ENCODE measurements around the gene SLBP. TPM values are rescaled to one million over a fixed set of nuclear protein-coding genes. Genes with fewer than 3 reads are reported as not detected.

Gene SLBP
- total and polyA plus RNA-seq, 2 of the 8 experiments (the other 6 are each of a cell fraction or from before 2014, with no cell fraction given) = 44.1 to 49.0 TPM

- H3K56ac ChIP-seq (replicated peaks; ENCODE audit: insufficient read length, low read depth, low read length) = no peak overlapping the region
- H2AFZ ChIP-seq (ENCODE audit: low read length) = no peak overlapping the region
- DNase-seq (ENCODE audit: low read depth in 1 of 2, low spot score in 2 of 2) = no peak
- H3K4me3 ChIP-seq (ENCODE audit: extremely low read depth in 1 of 4, insufficient read depth in 2 of 4, low read depth in 3 of 4, low read length in 4 of 4) = no peak overlapping the region
- H3K4ac ChIP-seq (replicated peaks; ENCODE audit: insufficient read length, low read depth, low read length) = no peak overlapping the region
- H3K79me2 ChIP-seq (ENCODE audit: control insufficient read depth in 1 of 2, insufficient read depth in 2 of 2, low read length in 2 of 2) = no peaks in the 10 kb centered on the region
- H2AK5ac ChIP-seq (ENCODE audit: low read depth, low read length) = no peak overlapping the region
- H4K8ac ChIP-seq (ENCODE audit: extremely low read depth, insufficient read depth, low read length) = peak overlapping the region; percentile 28
- H4K5ac ChIP-seq (ENCODE audit: insufficient read length, low read depth, low read length) = no peak overlapping the region
- no peak overlapping the region for H3K23ac ChIP-seq (ENCODE audit: insufficient read length)
- H2BK120ac ChIP-seq (replicated peaks; ENCODE audit: low read depth, low read length) = no peak overlapping the region
- peaks cover 5 to 8% of the 10 kb centered on the region in 2 experiments for H4K20me1 ChIP-seq (replicated peaks in 1 of 2; ENCODE audit: control insufficient read depth in 1 of 2, insufficient read depth in 2 of 2, low read length in 2 of 2)
- no peak overlapping the region for H3K14ac ChIP-seq (ENCODE audit: insufficient read length)
- TF ChIP-seq HDAC2 (IDR thresholded peaks at IDR 0.05; ENCODE audit: borderline replicate concordance in 1 of 2, low read depth in 2 of 2, low read length in 2 of 2) = no peak
- TF ChIP-seq RXRA (IDR thresholded peaks at IDR 0.05; ENCODE audit: insufficient read depth, low read depth, low read length) = no peak
- TF ChIP-seq NANOG (IDR thresholded peaks at IDR 0.05; ENCODE audit: insufficient read depth, low read depth, low read length, poor library complexity, severe bottlenecking) = no peak
- TF ChIP-seq CBX8 (IDR thresholded peaks at IDR 0.05; ENCODE audit: borderline replicate concordance, low read depth, low read length) = no peak
- no peak for TF ChIP-seq CREB1 (IDR thresholded peaks at IDR 0.05)
- TF ChIP-seq, protein P1, sequence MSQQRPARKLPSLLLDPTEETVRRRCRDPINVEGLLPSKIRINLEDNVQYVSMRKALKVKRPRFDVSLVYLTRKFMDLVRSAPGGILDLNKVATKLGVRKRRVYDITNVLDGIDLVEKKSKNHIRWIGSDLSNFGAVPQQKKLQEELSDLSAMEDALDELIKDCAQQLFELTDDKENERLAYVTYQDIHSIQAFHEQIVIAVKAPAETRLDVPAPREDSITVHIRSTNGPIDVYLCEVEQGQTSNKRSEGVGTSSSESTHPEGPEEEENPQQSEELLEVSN (IDR thresholded peaks at IDR 0.05) = no peak
- TF ChIP-seq ATF2 (IDR thresholded peaks at IDR 0.05; ENCODE audit: low read length) = no peak
- no peak for TF ChIP-seq POLR2A (IDR thresholded peaks at IDR 0.05; ENCODE audit: control extremely low read depth in 1 of 2, low read depth in 2 of 2, low read length in 2 of 2)
- no peak for FAIRE-seq
- no peak overlapping the region for H3K27ac ChIP-seq (ENCODE audit: low read depth, low read length)
- no peak overlapping the region for H2BK15ac ChIP-seq (ENCODE audit: low read length)
- no peak overlapping the region for H3K18ac ChIP-seq (ENCODE audit: extremely low read depth, low read length)
- ChIA-PET POLR2A (ENCODE audit: partially characterized antibody) (interaction anchor here (1.0 to 1.1 kb wide), 2 partner anchors 26 to 95 kb away, joined by 3 to 4 read pairs; partner anchors contain the start of gene SLBP), CTCF (ENCODE audit: partially characterized antibody) (interaction anchor here (1.0 to 52.9 kb wide), 7 partner anchors 9 to 161 kb away, joined by 3 to 2507 read pairs (median 8); partner anchors contain the start of gene FGFR3)
- H3K27me3 ChIP-seq (replicated peaks in 1 of 4; ENCODE audit: control insufficient read depth in 3 of 4, extremely low read depth in 1 of 4, insufficient read depth in 3 of 4, low read length in 3 of 4) = no peaks in the 10 kb centered on the region
- H3K9me3 ChIP-seq (ENCODE audit: insufficient read depth in 2 of 2, low read depth in 1 of 2, low read length in 1 of 2) = no peaks in the 10 kb centered on the region
- no peak overlapping the region for H3K9ac ChIP-seq (replicated peaks in 1 of 4; ENCODE audit: extremely low read depth in 1 of 4, low read depth in 3 of 4, low read length in 3 of 4)
- no peaks in the 10 kb centered on the region for H3K23me2 ChIP-seq (ENCODE audit: low read depth, low read length)
- H2BK12ac ChIP-seq (ENCODE audit: low read depth, low read length) = no peak overlapping the region
- no peak overlapping the region for H3K4me2 ChIP-seq (ENCODE audit: insufficient read depth in 1 of 2, low read depth in 2 of 2, low read length in 2 of 2)
- no peak overlapping the region for H4K91ac ChIP-seq (replicated peaks; ENCODE audit: insufficient read length, low read length)
- H3K4me1 ChIP-seq (replicated peaks in 1 of 4; ENCODE audit: control insufficient read depth in 3 of 4, insufficient read depth in 4 of 4, low read length in 3 of 4) = no peaks in the 10 kb centered on the region
- H2BK20ac ChIP-seq (ENCODE audit: low read length) = no peak overlapping the region
- H2BK5ac ChIP-seq (ENCODE audit: low read depth, low read length) = no peak overlapping the region
- peaks cover 44 to 84% (median 76%) of the 10 kb centered on the region in 4 experiments for H3K36me3 ChIP-seq (ENCODE audit: control insufficient read depth in 2 of 4, insufficient read depth in 4 of 4, low read length in 3 of 4)
- peaks cover 2% of the 10 kb centered on the region; the same call in 1 of the 2 replicates for H3K79me1 ChIP-seq (ENCODE audit: low read depth, low read length)
- WGBS, 2 experiments (ENCODE audit: extremely low coverage in 1 of 2, insufficient coverage in 1 of 2, insufficient read length in 1 of 2, insufficient replicate concordance in 2 of 2, low coverage in 1 of 2, low lambda C conversion rate in 2 of 2, missing lambda C conversion rate in 1 of 2) = 92% methylated on average over 4 of the region's 4 CpGs; no CpG with 5 or more reads in 1 of the 2 experiments
These were observed 26.3 kb upstream of the SLBP start for GRCh38 chr4:1738410-1738809.

Data from H1 (cell line).